ENCODE measurements around the gene NDC1.

DNA sequence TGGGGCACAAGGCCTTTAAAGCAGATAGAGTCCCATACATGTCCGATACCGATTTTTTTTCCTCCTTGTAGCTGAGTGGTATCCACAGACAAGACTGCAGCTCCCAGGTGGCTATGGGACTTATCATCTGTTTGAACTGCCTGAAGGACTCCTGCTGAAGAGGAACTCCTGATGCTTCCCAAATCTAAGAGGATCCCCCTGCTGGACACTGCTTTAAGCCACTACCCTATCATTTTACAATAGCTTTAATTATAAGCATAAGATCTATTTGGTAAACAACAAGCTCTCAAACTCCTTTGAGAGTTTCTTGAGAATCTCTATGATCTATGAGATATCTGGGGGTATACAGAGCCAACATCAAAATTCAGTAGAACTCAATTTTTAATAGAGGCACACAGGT, 11.7 kb downstream of the NDC1 start:
- TF ChIP-seq, protein P1, sequence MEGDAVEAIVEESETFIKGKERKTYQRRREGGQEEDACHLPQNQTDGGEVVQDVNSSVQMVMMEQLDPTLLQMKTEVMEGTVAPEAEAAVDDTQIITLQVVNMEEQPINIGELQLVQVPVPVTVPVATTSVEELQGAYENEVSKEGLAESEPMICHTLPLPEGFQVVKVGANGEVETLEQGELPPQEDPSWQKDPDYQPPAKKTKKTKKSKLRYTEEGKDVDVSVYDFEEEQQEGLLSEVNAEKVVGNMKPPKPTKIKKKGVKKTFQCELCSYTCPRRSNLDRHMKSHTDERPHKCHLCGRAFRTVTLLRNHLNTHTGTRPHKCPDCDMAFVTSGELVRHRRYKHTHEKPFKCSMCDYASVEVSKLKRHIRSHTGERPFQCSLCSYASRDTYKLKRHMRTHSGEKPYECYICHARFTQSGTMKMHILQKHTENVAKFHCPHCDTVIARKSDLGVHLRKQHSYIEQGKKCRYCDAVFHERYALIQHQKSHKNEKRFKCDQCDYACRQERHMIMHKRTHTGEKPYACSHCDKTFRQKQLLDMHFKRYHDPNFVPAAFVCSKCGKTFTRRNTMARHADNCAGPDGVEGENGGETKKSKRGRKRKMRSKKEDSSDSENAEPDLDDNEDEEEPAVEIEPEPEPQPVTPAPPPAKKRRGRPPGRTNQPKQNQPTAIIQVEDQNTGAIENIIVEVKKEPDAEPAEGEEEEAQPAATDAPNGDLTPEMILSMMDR (IDR thresholded peaks at IDR 0.05) = no peak
- TF ChIP-seq POLR2A (IDR thresholded peaks at IDR 0.05) = no peak

Measured in transverse colon (tissue), 3 donors.